Activated T-helper 1 cell treated with anti-CD3 and anti-CD28 coated beads, Interleukin-12 subunit alpha, Interleukin-12 subunit beta, Interleukin-2, Interleukin-4 antibody, amounts not matched to agents 30 ng/mL and 10 ng/mL and 1 ng/mL, durations not matched to agents 14 hours and 24 hours and 36 hours (primary cell): Measurements from ENCODE around the gene CARMIL3. TPM values are rescaled to one million over a fixed set of nuclear protein-coding genes. Genes with fewer than 3 reads are reported as not detected.
"Not testable (repeated sequence)": the region's sequence is repeated elsewhere in the genome, so short reads cannot be mapped to it uniquely, and the experiment has no call there.

ENCODE experiments used
- DNase-seq: peaks from one replicate; pipeline ENCODE4 v3.0.0; 2021; ENCODE audit warnings: low spot score
- H3K27ac Mint-ChIP-seq: one replicate; pipeline ENCODE4 v1.8.0; 2021; ENCODE audit warnings: mild to moderate bottlenecking, mixed read lengths
- H3K27me3 Mint-ChIP-seq: one replicate; pipeline ENCODE4 v1.8.0; 2022; ENCODE audit warnings: mild to moderate bottlenecking, moderate library complexity, mixed read lengths; ENCODE audit not compliant: insufficient read depth
- H3K36me3 Mint-ChIP-seq: one replicate; pipeline ENCODE4 v1.8.0; 2021; ENCODE audit warnings: low read depth, mixed read lengths
- H3K4me1 Mint-ChIP-seq: one replicate; pipeline ENCODE4 v1.8.0; 2021; ENCODE audit warnings: low read depth, mixed read lengths
- H3K4me3 Mint-ChIP-seq: one replicate; pipeline ENCODE4 v1.8.0; 2021; ENCODE audit warnings: mild to moderate bottlenecking, moderate library complexity, mixed read lengths
- H3K9me3 Mint-ChIP-seq: one replicate; pipeline ENCODE4 v1.8.0; 2021; ENCODE audit warnings: mixed read lengths
- intact Hi-C: fragments of 100-400 bp; cut with micrococcal nuclease; formaldehyde crosslinking; loops from one replicate; pipeline ENCODE4 v1.15.1; 2024
- total RNA-seq: library from RNA; stranded (reverse); gene quantifications from 2 replicates; pipeline ENCODE4 v1.2.3, GENCODE V29; 2022

CARMIL3 gene
- 3.0 and 3.4 TPM in 2 replicates for total RNA-seq

- no peaks in the 10 kb centered on the region for H3K9me3 Mint-ChIP-seq
- H3K4me3 Mint-ChIP-seq = peak within 1 kb of the TSS; percentile 85
- peak; percentile 67 for DNase-seq
- peaks cover 17% of the 10 kb centered on the region for H3K27me3 Mint-ChIP-seq
- peaks cover 22% of the 10 kb centered on the region for H3K4me1 Mint-ChIP-seq
- H3K27ac Mint-ChIP-seq = peak within 1 kb of the TSS; percentile 76
- peaks cover 2% of the 10 kb centered on the region for H3K36me3 Mint-ChIP-seq
- intact Hi-C loops = loop anchor here (2.0 kb wide), 2 partner anchors 95 to 109 kb away; partner anchors contain the start of genes IRF9, PSME2 and RNF31
These were observed at the start of gene CARMIL3 for GRCh38 chr14:24051789-24052655. Gene CARMIL3 (plus strand): TSS chr14:24052009. CDS start chr14:24052154, 145 bp downstream.

- H3K27me3 Mint-ChIP-seq, H3K9me3 Mint-ChIP-seq: not testable (repeated sequence)
These were observed 45.4 kb upstream of the CARMIL3 start for GRCh38 chr14:24006471-24006816.

GRCh38 chr14:24006817-24007652 lies 44.8 kb upstream of the CARMIL3 start:
- Mint-ChIP-seq H3K4me3 (peak overlapping the region; percentile 81), H3K4me1 (peaks cover 30% of the 10 kb centered on the region), H3K27ac (peak overlapping the region; percentile 78)
- H3K27me3 Mint-ChIP-seq, intact Hi-C loops, H3K36me3 Mint-ChIP-seq, H3K9me3 Mint-ChIP-seq: not testable (repeated sequence)
- peak; percentile 67 for DNase-seq

More at GRCh38 chr14:24006471-24006816, 45.4 kb upstream of the CARMIL3 start:
- H3K36me3 Mint-ChIP-seq, H3K4me3 Mint-ChIP-seq, intact Hi-C loops, DNase-seq, H3K27ac Mint-ChIP-seq: not testable (repeated sequence)
- peaks cover 29% of the 10 kb centered on the region for H3K4me1 Mint-ChIP-seq

GRCh38 chr14:24011051-24011450 lies 40.8 kb upstream of the CARMIL3 start:
- Mint-ChIP-seq H3K36me3 (peaks cover 9% of the 10 kb centered on the region), H3K27me3 (no peaks in the 10 kb centered on the region), H3K4me3 (peak overlapping the region; percentile 13), H3K27ac (peak overlapping the region; percentile 18), H3K4me1 (peaks cover 30% of the 10 kb centered on the region), H3K9me3 (no peaks in the 10 kb centered on the region)
- intact Hi-C loops = no loop called here
- DNase-seq = no peak

GRCh38 chr14:24012726-24013273 lies 39.0 kb upstream of the CARMIL3 start:
- intact Hi-C loops, H3K9me3 Mint-ChIP-seq, DNase-seq, H3K36me3 Mint-ChIP-seq, H3K27me3 Mint-ChIP-seq, H3K4me3 Mint-ChIP-seq, H3K27ac Mint-ChIP-seq: not testable (repeated sequence)
- peaks cover 30% of the 10 kb centered on the region for H3K4me1 Mint-ChIP-seq

- Mint-ChIP-seq H3K9me3 (peaks cover 11% of the 10 kb centered on the region), H3K27ac (no peak overlapping the region), H3K4me3 (no peak overlapping the region)
These were observed 37.9 kb upstream of the CARMIL3 start for GRCh38 chr14:24013654-24014514.

GRCh38 chr14:24015745-24016144 lies 36.1 kb upstream of the CARMIL3 start:
- intact Hi-C loops = loop anchor here (2.0 kb wide), 1 partner anchor 227 kb away; the partner anchor contains the start of gene TINF2
- peaks cover 18% of the 10 kb centered on the region for H3K9me3 Mint-ChIP-seq
- H3K36me3 Mint-ChIP-seq, DNase-seq, H3K4me1 Mint-ChIP-seq, H3K27ac Mint-ChIP-seq, H3K27me3 Mint-ChIP-seq, H3K4me3 Mint-ChIP-seq: not testable (repeated sequence)

More at GRCh38 chr14:24013654-24014514, 37.9 kb upstream of the CARMIL3 start:
- intact Hi-C loops = loop anchor here (1.0 to 2.0 kb wide), 12 partner anchors 22 to 282 kb away; partner anchors contain the start of genes DCAF11, DHRS4L2, IRF9 and NRL
- H3K27me3 Mint-ChIP-seq = peaks cover 7% of the 10 kb centered on the region
- DNase-seq = peak; percentile 57
- peaks cover 23% of the 10 kb centered on the region for H3K4me1 Mint-ChIP-seq
- H3K36me3 Mint-ChIP-seq = peaks cover 6% of the 10 kb centered on the region

GRCh38 chr14:24018978-24019377 lies 32.8 kb upstream of the CARMIL3 start:
- intact Hi-C loops, H3K4me3 Mint-ChIP-seq, H3K27ac Mint-ChIP-seq, DNase-seq, H3K36me3 Mint-ChIP-seq, H3K4me1 Mint-ChIP-seq: not testable (repeated sequence)
- peaks cover 24% of the 10 kb centered on the region for H3K9me3 Mint-ChIP-seq
- H3K27me3 Mint-ChIP-seq = peaks cover 12% of the 10 kb centered on the region

- intact Hi-C loops = not testable (repeated sequence)
- H3K9me3 Mint-ChIP-seq = peaks cover 24% of the 10 kb centered on the region
These were observed 31.9 kb upstream of the CARMIL3 start for GRCh38 chr14:24019944-24020343.

GRCh38 chr14:24020520-24020919 lies 31.3 kb upstream of the CARMIL3 start:
- H3K4me3 Mint-ChIP-seq, H3K4me1 Mint-ChIP-seq, H3K27ac Mint-ChIP-seq, H3K36me3 Mint-ChIP-seq, DNase-seq, intact Hi-C loops: not testable (repeated sequence)
- H3K9me3 Mint-ChIP-seq = peaks cover 24% of the 10 kb centered on the region
- peaks cover 17% of the 10 kb centered on the region for H3K27me3 Mint-ChIP-seq

More at GRCh38 chr14:24019944-24020343, 31.9 kb upstream of the CARMIL3 start:
- H3K27me3 Mint-ChIP-seq = peaks cover 17% of the 10 kb centered on the region
- not testable (repeated sequence) for DNase-seq, H3K4me1 Mint-ChIP-seq, H3K36me3 Mint-ChIP-seq, H3K4me3 Mint-ChIP-seq, H3K27ac Mint-ChIP-seq

GRCh38 chr14:24024939-24025418 lies 26.8 kb upstream of the CARMIL3 start:
- peaks cover 17% of the 10 kb centered on the region for H3K9me3 Mint-ChIP-seq
- H3K4me3 Mint-ChIP-seq, H3K27ac Mint-ChIP-seq, DNase-seq, H3K4me1 Mint-ChIP-seq, H3K36me3 Mint-ChIP-seq, intact Hi-C loops: not testable (repeated sequence)
- H3K27me3 Mint-ChIP-seq = peaks cover 19% of the 10 kb centered on the region

- H3K9me3 Mint-ChIP-seq = peaks cover 34% of the 10 kb centered on the region
- H3K27me3 Mint-ChIP-seq = peaks cover 14% of the 10 kb centered on the region
- H3K27ac Mint-ChIP-seq, H3K36me3 Mint-ChIP-seq, H3K4me3 Mint-ChIP-seq, DNase-seq, H3K4me1 Mint-ChIP-seq, intact Hi-C loops: not testable (repeated sequence)
These were observed 22.1 kb upstream of the CARMIL3 start for GRCh38 chr14:24029687-24030086.
